ENCODE measurements around the gene SDE2.
"Not testable (repeated sequence)": the region's sequence is repeated elsewhere in the genome, so short reads cannot be mapped to it uniquely, and the experiment has no call there.

The SDE2 gene

GRCh38 chr1:226026833-226027232 is 27.7 kb upstream of the SDE2 start:
- no peak for DNase-seq
- TF ChIP-seq POLR2A (IDR thresholded peaks at IDR 0.05; ENCODE audit: low read length) (no peak), GATA1 (IDR thresholded peaks at IDR 0.05; ENCODE audit: low read depth, low read length) (no peak)

GRCh38 chr1:226023735-226024134 is 24.6 kb upstream of the SDE2 start:
- peak in 1 of 2 experiments; percentile 9 for DNase-seq
- TF ChIP-seq GATA1 (IDR thresholded peaks at IDR 0.05; ENCODE audit: low read depth, low read length) (no peak), POLR2A (IDR thresholded peaks at IDR 0.05; ENCODE audit: low read length) (no peak)

- TF ChIP-seq GATA1 (IDR thresholded peaks at IDR 0.05; ENCODE audit: low read depth, low read length) (no peak), POLR2A (IDR thresholded peaks at IDR 0.05; ENCODE audit: low read length) (no peak)
- no peak for DNase-seq
These were observed 22.7 kb upstream of the SDE2 start for GRCh38 chr1:226021801-226022200.

GRCh38 chr1:226021401-226021800 is 22.3 kb upstream of the SDE2 start:
- TF ChIP-seq POLR2A (IDR thresholded peaks at IDR 0.05; ENCODE audit: low read length) (no peak), GATA1 (IDR thresholded peaks at IDR 0.05; ENCODE audit: low read depth, low read length) (no peak)
- peak in 1 of 2 experiments; percentile 10 for DNase-seq

GRCh38 chr1:226019572-226019971 is 20.4 kb upstream of the SDE2 start:
- TF ChIP-seq GATA1 (IDR thresholded peaks at IDR 0.05; ENCODE audit: low read depth, low read length) = no peak
- no peak for TF ChIP-seq POLR2A (IDR thresholded peaks at IDR 0.05; ENCODE audit: low read length)
- no peak for DNase-seq

GRCh38 chr1:226017070-226017469 is 17.9 kb upstream of the SDE2 start:
- DNase-seq = no peak
- TF ChIP-seq POLR2A (IDR thresholded peaks at IDR 0.05; ENCODE audit: low read length) (no peak), GATA1 (IDR thresholded peaks at IDR 0.05; ENCODE audit: low read depth, low read length) (no peak)

GRCh38 chr1:226009650-226010044 is 10.5 kb upstream of the SDE2 start:
- TF ChIP-seq POLR2A (IDR thresholded peaks at IDR 0.05; ENCODE audit: low read length) (no peak), GATA1 (IDR thresholded peaks at IDR 0.05; ENCODE audit: low read depth, low read length) (no peak)
- DNase-seq = peak in 1 of 2 experiments; percentile 31

- not testable (repeated sequence) for DNase-seq
These were observed 8.2 kb upstream of the SDE2 start for GRCh38 chr1:226007126-226007892.

- TF ChIP-seq POLR2A (IDR thresholded peaks at IDR 0.05; ENCODE audit: low read length) = no peak
- TF ChIP-seq GATA1 (IDR thresholded peaks at IDR 0.05; ENCODE audit: low read depth, low read length) = no peak
- DNase-seq = no peak
These were observed 7.5 kb upstream of the SDE2 start for GRCh38 chr1:226006686-226007085.

GRCh38 chr1:226004396-226004795 is 5.3 kb upstream of the SDE2 start:
- TF ChIP-seq POLR2A (IDR thresholded peaks at IDR 0.05; ENCODE audit: low read length) = no peak
- TF ChIP-seq GATA1 (IDR thresholded peaks at IDR 0.05; ENCODE audit: low read depth, low read length) = no peak
- DNase-seq = no peak

GRCh38 chr1:226003502-226004170 is 4.5 kb upstream of the SDE2 start:
- peak; percentile 22 to 37 for DNase-seq

GRCh38 chr1:226002667-226003501 is 3.7 kb upstream of the SDE2 start:
- TF ChIP-seq POLR2A (IDR thresholded peaks at IDR 0.05; ENCODE audit: low read length) (peak; percentile 90), GATA1 (IDR thresholded peaks at IDR 0.05; ENCODE audit: low read depth, low read length) (no peak)
- DNase-seq = peak; percentile 78 to 94

More at GRCh38 chr1:226003502-226004170, 4.5 kb upstream of the SDE2 start:
- TF ChIP-seq POLR2A (IDR thresholded peaks at IDR 0.05; ENCODE audit: low read length) = no peak
- TF ChIP-seq GATA1 (IDR thresholded peaks at IDR 0.05; ENCODE audit: low read depth, low read length) = no peak

GRCh38 chr1:226001963-226002666 is 3.0 kb upstream of the SDE2 start:
- peak; percentile 77 to 78 for DNase-seq
- no peak for TF ChIP-seq GATA1 (IDR thresholded peaks at IDR 0.05; ENCODE audit: low read depth, low read length)
- no peak for TF ChIP-seq POLR2A (IDR thresholded peaks at IDR 0.05; ENCODE audit: low read length)

All from erythroblast (primary cell).